Measurements from ENCODE around the gene WIZ.

DNA sequence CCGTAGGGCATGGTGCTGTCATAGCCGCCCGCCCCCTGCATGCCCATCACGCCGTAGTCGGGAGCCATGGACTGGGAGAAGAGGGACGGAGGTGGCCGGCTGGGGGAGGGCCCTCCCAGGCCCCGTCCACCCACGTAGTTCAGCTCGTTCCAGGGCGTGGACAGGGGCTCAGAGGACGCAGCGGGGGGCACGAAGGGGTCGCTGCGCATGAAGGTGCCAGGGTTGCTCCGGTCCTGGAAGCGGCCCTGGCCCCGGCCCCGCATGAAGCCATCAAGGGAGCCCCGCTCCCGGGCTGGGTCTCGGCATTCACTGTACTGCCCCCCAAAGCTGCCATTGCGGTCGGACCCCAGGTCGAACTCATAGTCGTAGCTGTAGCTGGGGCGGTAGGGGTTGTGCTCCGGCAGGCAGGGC lies 76.9 kb downstream of the WIZ start:
- TF ChIP-seq CTCF (IDR thresholded peaks at IDR 0.05 in 8 of 11, conservative IDR thresholded peaks at IDR 0.05 in 3 of 11) (no peak), POLR2A (IDR thresholded peaks at IDR 0.05) (no peak), POLR2AphosphoS5 (IDR thresholded peaks at IDR 0.05) (peak in 2 of 3 donors; percentile 40 to 46)

Measured in spleen (tissue), 7 donors.